ENCODE data around the gene KRT34.

DNA sequence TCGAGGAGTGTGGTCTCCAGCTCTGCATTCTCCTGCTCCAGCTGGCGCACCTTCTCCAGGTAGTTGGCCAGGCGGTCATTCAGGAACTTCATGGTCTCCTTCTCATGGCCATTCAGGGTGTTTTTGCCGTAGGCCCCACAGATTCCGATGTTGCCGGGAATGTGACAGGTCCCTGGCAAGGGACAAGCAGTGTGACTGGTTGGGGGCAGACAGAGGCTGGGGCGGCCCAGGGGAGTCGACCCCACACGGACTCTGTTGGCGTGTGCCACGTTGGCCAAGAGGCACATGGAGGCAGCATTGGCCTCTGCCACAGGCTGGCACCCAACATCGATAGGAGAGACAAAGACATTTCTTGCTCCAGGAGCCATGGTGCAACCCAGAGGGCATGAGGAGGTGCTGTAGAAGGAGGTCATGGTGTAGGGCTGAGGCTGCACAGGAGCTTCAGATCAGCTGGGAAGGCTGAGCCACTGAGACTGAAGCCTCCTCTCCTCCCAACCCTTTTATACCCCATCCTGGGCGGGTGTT lies 42.1 kb upstream of the KRT34 start, which contains the start of gene KRT37:
- TF ChIP-seq TAF1 (IDR thresholded peaks at IDR 0.05; ENCODE audit: low read depth, low read length) (no peak), POLR2A (IDR thresholded peaks at IDR 0.05; ENCODE audit: low read depth, low read length) (no peak), POU2F2 (IDR thresholded peaks at IDR 0.05; ENCODE audit: low read depth, low read length) (no peak), POLR2AphosphoS5 (IDR thresholded peaks at IDR 0.05; ENCODE audit: low read depth, low read length) (no peak), PAX5 (IDR thresholded peaks at IDR 0.05; ENCODE audit: insufficient read depth, low read length, severe bottlenecking) (no peak), SPI1 (IDR thresholded peaks at IDR 0.05; ENCODE audit: low read depth, low read length) (no peak)
